Mesothelial cell of epicardium (in vitro differentiated cells): Measurements from ENCODE around the gene ARHGEF28. TPM values are rescaled to one million over a fixed set of nuclear protein-coding genes. Genes with fewer than 3 reads are reported as not detected.
A peak's percentile ranks its signal among the peaks of the same experiment; 100 is the strongest.

Experiments
- DNase-seq, 2 experiments: peaks; one replicate each; pipeline ENCODE4 v3.0.0; 2021; ENCODE audit warnings: low spot score in 2 of 2; ENCODE audit not compliant: unreplicated experiment in 2 of 2
- H3K27ac Mint-ChIP-seq: 2 replicates; pipeline ENCODE4 v1.8.0; 2021; ENCODE audit warnings: mixed read lengths
- H3K27me3 Mint-ChIP-seq: 2 replicates; pipeline ENCODE4 v1.8.0; 2021; ENCODE audit warnings: low read depth, mixed read lengths
- H3K36me3 Mint-ChIP-seq: 2 replicates; pipeline ENCODE4 v1.8.0; 2021; ENCODE audit warnings: mixed read lengths
- H3K4me1 Mint-ChIP-seq: 2 replicates; pipeline ENCODE4 v1.8.0; 2021; ENCODE audit warnings: mixed read lengths
- H3K4me3 Mint-ChIP-seq: 2 replicates; pipeline ENCODE4 v1.8.0; 2021; ENCODE audit warnings: mild to moderate bottlenecking, moderate library complexity, mixed read lengths
- H3K9me3 Mint-ChIP-seq: 2 replicates; pipeline ENCODE4 v1.8.0; 2021; ENCODE audit warnings: mixed read lengths
- CTCF ChIP-seq: fragments of 200-600 bp; sonication (generic); IDR thresholded peaks from one replicate; pipeline ENCODE4 v1.5.0; 2021; ENCODE audit warnings: antibody characterized with exemption; ENCODE audit not compliant: unreplicated experiment
- total RNA-seq: library from RNA; stranded (reverse); gene quantifications from 3 replicates; pipeline ENCODE4 v1.2.1, GENCODE V29; 2021

The ARHGEF28 gene
- total RNA-seq, 1 donor from 2014 or later: 0.40 TPM

GRCh38 chr5:73907164-73907563 lies 281.2 kb downstream of the ARHGEF28 start:
- Mint-ChIP-seq H3K27me3 (peaks cover 2% of the 10 kb centered on the region), H3K36me3 (peaks cover 4% of the 10 kb centered on the region), H3K9me3 (peaks cover 9% of the 10 kb centered on the region), H3K4me1 (peaks cover 19% of the 10 kb centered on the region), H3K4me3 (no peak overlapping the region), H3K27ac (no peak overlapping the region)
- DNase-seq: no peak
- TF ChIP-seq CTCF: no peak

- H3K4me1 Mint-ChIP-seq: peaks cover 24% of the 10 kb centered on the region
- H3K4me3 Mint-ChIP-seq: no peak overlapping the region
- H3K27me3 Mint-ChIP-seq: peaks cover 2% of the 10 kb centered on the region
- no peak for DNase-seq
- peaks cover 4% of the 10 kb centered on the region for H3K36me3 Mint-ChIP-seq
- no peak overlapping the region for H3K27ac Mint-ChIP-seq
- H3K9me3 Mint-ChIP-seq: peaks cover 9% of the 10 kb centered on the region
- TF ChIP-seq CTCF: no peak
Measured at GRCh38 chr5:73908395-73908794, 282.4 kb downstream of the ARHGEF28 start.

- TF ChIP-seq CTCF: no peak
- H3K27ac Mint-ChIP-seq: peak overlapping the region; percentile 10
- no peak overlapping the region for H3K4me3 Mint-ChIP-seq
- peaks cover 4% of the 10 kb centered on the region for H3K36me3 Mint-ChIP-seq
- no peak for DNase-seq
- peaks cover 27% of the 10 kb centered on the region for H3K4me1 Mint-ChIP-seq
- H3K9me3 Mint-ChIP-seq: peaks cover 9% of the 10 kb centered on the region
- H3K27me3 Mint-ChIP-seq: peaks cover 2% of the 10 kb centered on the region
Measured at GRCh38 chr5:73908846-73909245, 282.9 kb downstream of the ARHGEF28 start.

- Mint-ChIP-seq H3K4me3 (no peak overlapping the region), H3K9me3 (peaks cover 9% of the 10 kb centered on the region), H3K4me1 (peaks cover 28% of the 10 kb centered on the region), H3K36me3 (peaks cover 4% of the 10 kb centered on the region), H3K27ac (no peak overlapping the region), H3K27me3 (peaks cover 2% of the 10 kb centered on the region)
- no peak for TF ChIP-seq CTCF
- DNase-seq: no peak
Measured at GRCh38 chr5:73909474-73909873, 283.5 kb downstream of the ARHGEF28 start.

GRCh38 chr5:73911761-73912393 lies 285.9 kb downstream of the ARHGEF28 start:
- peaks cover 28% of the 10 kb centered on the region for H3K4me1 Mint-ChIP-seq
- no peak for TF ChIP-seq CTCF
- H3K27ac Mint-ChIP-seq: no peak overlapping the region
- H3K9me3 Mint-ChIP-seq: peaks cover 5% of the 10 kb centered on the region
- peaks cover 3% of the 10 kb centered on the region for H3K36me3 Mint-ChIP-seq
- H3K27me3 Mint-ChIP-seq: peaks cover 2% of the 10 kb centered on the region
- DNase-seq: no peak
- no peak overlapping the region for H3K4me3 Mint-ChIP-seq

- no peaks in the 10 kb centered on the region for H3K9me3 Mint-ChIP-seq
- no peak for TF ChIP-seq CTCF
- peak overlapping the region; percentile 10 for H3K27ac Mint-ChIP-seq
- H3K27me3 Mint-ChIP-seq: peaks cover 2% of the 10 kb centered on the region
- DNase-seq: no peak
- no peak overlapping the region for H3K4me3 Mint-ChIP-seq
- H3K36me3 Mint-ChIP-seq: no peaks in the 10 kb centered on the region
- peaks cover 31% of the 10 kb centered on the region for H3K4me1 Mint-ChIP-seq
Measured at GRCh38 chr5:73912821-73913271, 286.9 kb downstream of the ARHGEF28 start.
